Measurements from ENCODE around the gene TMEM267. TPM values are rescaled to one million over a fixed set of nuclear protein-coding genes. Genes with fewer than 3 reads are reported as not detected.

TMEM267 gene
- total RNA-seq, 2 donors from 2014 or later, result 7.3 to 9.2 TPM

DNA sequence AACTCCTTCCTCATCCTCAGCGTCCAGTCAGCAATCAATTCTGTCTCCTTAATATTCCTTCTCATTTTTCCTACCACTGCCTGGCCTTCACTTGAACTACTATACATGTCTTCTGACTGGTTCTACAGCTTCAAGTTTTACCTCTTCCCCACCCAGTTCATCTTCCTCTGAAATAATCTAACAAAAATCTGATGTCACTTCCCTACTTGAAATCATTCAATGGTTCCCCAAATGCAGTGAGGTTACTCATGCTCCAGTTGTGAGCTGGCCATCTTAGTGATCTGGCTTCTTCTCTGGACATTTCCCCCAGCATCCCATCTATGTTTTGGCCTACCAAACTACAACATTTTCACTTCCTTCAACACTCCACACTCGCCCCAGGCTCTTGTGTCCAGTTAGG lies 14.9 kb upstream of the TMEM267 start:
- no peak for TF ChIP-seq POLR2A (IDR thresholded peaks at IDR 0.05)
- TF ChIP-seq, protein P1, sequence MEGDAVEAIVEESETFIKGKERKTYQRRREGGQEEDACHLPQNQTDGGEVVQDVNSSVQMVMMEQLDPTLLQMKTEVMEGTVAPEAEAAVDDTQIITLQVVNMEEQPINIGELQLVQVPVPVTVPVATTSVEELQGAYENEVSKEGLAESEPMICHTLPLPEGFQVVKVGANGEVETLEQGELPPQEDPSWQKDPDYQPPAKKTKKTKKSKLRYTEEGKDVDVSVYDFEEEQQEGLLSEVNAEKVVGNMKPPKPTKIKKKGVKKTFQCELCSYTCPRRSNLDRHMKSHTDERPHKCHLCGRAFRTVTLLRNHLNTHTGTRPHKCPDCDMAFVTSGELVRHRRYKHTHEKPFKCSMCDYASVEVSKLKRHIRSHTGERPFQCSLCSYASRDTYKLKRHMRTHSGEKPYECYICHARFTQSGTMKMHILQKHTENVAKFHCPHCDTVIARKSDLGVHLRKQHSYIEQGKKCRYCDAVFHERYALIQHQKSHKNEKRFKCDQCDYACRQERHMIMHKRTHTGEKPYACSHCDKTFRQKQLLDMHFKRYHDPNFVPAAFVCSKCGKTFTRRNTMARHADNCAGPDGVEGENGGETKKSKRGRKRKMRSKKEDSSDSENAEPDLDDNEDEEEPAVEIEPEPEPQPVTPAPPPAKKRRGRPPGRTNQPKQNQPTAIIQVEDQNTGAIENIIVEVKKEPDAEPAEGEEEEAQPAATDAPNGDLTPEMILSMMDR (IDR thresholded peaks at IDR 0.05), result no peak
- no peak for DNase-seq
- Histone ChIP-seq H3K4me1 (no peaks in the 10 kb centered on the region), H3K4me3 (no peak overlapping the region), H3K9me3 (no peaks in the 10 kb centered on the region), H3K27me3 (no peaks in the 10 kb centered on the region), H3K27ac (no peak overlapping the region), H3K36me3 (replicated peaks in 1 of 2; ENCODE audit: insufficient read depth in 1 of 2, low read depth in 2 of 2) (no peaks in the 10 kb centered on the region)
- intact Hi-C loops (cut with DNase I), result no loop called here
- 79 to 88% methylated on average over 2 of the region's 2 CpGs for WGBS, 2 donors
- no peak for ATAC-seq

DNA sequence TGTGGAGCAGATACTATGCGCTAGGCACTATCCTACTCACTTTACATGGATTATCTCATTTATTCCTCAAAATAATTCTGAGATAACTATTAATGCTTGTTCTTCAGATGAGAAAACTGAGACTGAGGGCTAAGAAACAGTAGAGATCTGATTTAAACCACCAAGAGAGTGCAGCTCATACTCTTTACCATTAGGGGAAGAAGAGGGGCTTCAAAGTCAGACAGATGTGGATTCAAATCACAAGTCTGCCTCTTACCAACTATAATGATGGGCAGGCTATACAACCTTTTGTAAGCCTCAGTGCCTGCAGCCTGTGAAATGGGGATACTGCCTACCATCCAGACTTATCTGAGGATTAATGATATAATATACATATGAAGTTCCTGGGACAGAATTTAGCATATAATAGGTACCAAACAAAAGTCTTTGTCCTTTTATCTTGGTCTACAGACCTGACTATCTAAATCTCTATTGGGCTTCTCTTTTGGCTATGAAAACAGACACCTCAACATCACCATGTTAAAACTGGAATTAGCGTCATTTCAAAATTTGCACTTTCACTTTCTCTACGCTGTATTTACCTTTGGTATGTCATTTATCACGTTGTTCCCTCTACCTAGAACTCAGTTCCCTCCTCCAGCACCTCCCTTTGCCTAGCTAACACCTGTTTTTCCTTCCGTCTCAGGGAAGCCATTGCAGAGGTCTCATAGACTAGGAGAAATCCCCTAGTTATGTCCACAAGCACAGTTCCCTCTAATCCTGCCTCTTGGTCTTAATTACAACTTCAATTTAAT lies 13.8 kb upstream of the TMEM267 start:
- DNase-seq (peak in 3 of 4 donors; percentile 14 to 32 (median 17)), ATAC-seq (peak; percentile 81)
- TF ChIP-seq POLR2A (IDR thresholded peaks at IDR 0.05), result no peak
- TF ChIP-seq, protein P1 (IDR thresholded peaks at IDR 0.05), result no peak
- no peaks in the 10 kb centered on the region for H3K9me3 ChIP-seq
- no peaks in the 10 kb centered on the region for H3K4me1 ChIP-seq
- no peaks in the 10 kb centered on the region for H3K27me3 ChIP-seq
- H3K36me3 ChIP-seq (replicated peaks in 1 of 2; ENCODE audit: insufficient read depth in 1 of 2, low read depth in 2 of 2), result no peaks in the 10 kb centered on the region
- 44 to 55% methylated on average over 5 of the region's 5 CpGs for WGBS, 2 donors
- no peak overlapping the region for H3K4me3 ChIP-seq
- peak overlapping the region in 1 of 4 donors; percentile 19 for H3K27ac ChIP-seq
- intact Hi-C loops (cut with DNase I), result no loop called here

DNA sequence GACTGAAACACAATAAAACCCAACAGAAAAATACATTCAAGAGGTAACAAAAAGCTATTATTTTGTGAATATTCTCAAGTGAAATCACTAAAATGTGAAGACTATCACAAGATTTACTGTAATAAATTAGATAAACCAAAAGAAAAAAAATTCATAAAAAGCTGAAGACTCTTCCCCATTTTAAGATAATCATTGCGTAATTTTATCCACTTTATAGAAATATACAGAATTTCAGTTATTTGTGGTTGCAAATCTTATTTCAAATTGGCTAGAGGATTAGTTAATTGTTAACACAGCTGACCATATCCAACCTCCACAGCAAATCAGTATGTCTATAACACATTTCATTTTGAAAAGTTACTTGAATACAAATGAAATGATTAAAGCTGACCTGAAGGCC lies 7.7 kb upstream of the TMEM267 start:
- Histone ChIP-seq H3K9me3 (no peaks in the 10 kb centered on the region), H3K4me1 (no peaks in the 10 kb centered on the region), H3K36me3 (replicated peaks in 1 of 2; ENCODE audit: insufficient read depth in 1 of 2, low read depth in 2 of 2) (no peaks in the 10 kb centered on the region), H3K27me3 (no peaks in the 10 kb centered on the region), H3K27ac (no peak overlapping the region), H3K4me3 (no peak overlapping the region)
- intact Hi-C loops (cut with DNase I), result no loop called here
- no peak for DNase-seq
- TF ChIP-seq, protein P1 (IDR thresholded peaks at IDR 0.05), result no peak
- TF ChIP-seq POLR2A (IDR thresholded peaks at IDR 0.05), result no peak
- 100% methylated on average over 1 of the region's 1 CpG for WGBS, 2 donors
- no peak for ATAC-seq

DNA sequence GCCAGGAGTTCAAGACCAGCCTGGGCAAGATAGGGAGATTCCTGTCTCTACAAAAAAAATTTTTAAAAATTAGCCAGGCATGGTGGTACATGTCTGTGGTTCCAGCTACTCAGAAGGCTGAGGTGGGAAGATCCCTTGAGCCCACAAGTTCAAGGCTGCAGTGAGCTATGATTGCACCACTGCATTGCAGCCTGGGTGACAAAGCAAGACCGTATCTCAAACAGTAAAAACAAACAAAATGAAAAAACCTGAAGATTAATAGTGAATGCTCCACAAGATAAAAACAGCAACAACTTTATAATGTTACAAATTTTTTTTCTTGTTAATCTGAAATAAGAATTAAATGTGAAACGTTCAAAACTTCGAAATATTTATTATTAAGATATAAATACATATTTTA lies 2.7 kb upstream of the TMEM267 start:
- ATAC-seq (no peak), DNase-seq (no peak)
- H3K36me3 ChIP-seq (replicated peaks in 1 of 2; ENCODE audit: insufficient read depth in 1 of 2, low read depth in 2 of 2), result no peaks in the 10 kb centered on the region
- H3K4me3 ChIP-seq, result no peak overlapping the region
- TF ChIP-seq POLR2A (IDR thresholded peaks at IDR 0.05), result no peak
- TF ChIP-seq, protein P1 (IDR thresholded peaks at IDR 0.05), result no peak
- H3K4me1 ChIP-seq, result peaks cover 17% of the 10 kb centered on the region
- intact Hi-C loops (cut with DNase I), result no loop called here
- no peaks in the 10 kb centered on the region for H3K27me3 ChIP-seq
- H3K27ac ChIP-seq, result no peak overlapping the region
- WGBS, 2 donors, result 65 to 68% methylated on average over 3 of the region's 3 CpGs
- H3K9me3 ChIP-seq, result no peaks in the 10 kb centered on the region

DNA sequence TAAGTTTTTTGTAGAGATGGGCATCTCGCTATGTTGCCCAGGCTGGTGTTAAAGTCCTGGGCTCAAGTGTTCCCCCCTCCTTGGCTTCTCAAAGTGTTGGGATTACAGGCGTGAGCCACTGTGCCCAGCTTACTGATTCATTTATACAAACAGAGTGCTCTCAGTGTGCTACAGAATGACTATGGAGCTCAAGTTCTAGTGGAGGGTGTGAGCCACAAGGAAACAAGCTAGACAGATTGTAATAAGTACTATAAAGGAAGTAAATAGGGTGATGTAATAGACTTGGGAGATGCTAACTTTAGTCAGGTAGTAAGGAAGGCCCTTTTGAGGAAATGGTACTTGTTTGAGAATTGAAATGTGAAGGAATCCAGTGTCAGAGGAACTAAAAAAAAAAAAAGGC lies 1.7 kb upstream of the TMEM267 start:
- 96 to 100% methylated on average over 2 of the region's 2 CpGs for whole genome bisulfite sequencing, 2 donors
- Histone ChIP-seq H3K4me3 (no peak overlapping the region), H3K27ac (no peak overlapping the region), H3K27me3 (no peaks in the 10 kb centered on the region), H3K36me3 (replicated peaks in 1 of 2; ENCODE audit: insufficient read depth in 1 of 2, low read depth in 2 of 2) (no peaks in the 10 kb centered on the region), H3K9me3 (no peaks in the 10 kb centered on the region), H3K4me1 (peaks cover 17% of the 10 kb centered on the region)
- no peak for TF ChIP-seq POLR2A (IDR thresholded peaks at IDR 0.05)
- TF ChIP-seq, protein P1 (IDR thresholded peaks at IDR 0.05), result no peak
- no peak for ATAC-seq
- intact Hi-C loops (cut with DNase I), result no loop called here
- DNase-seq, result no peak
